ENCODE data around the gene NFIB.

GRCh38 chr9:14213504-14213903, 100.4 kb downstream of the NFIB start:
- TF ChIP-seq YY1 (IDR thresholded peaks at IDR 0.05; ENCODE audit: low read depth, low read length) = no peak
- TF ChIP-seq CHD2 (IDR thresholded peaks at IDR 0.05; ENCODE audit: low read length) = no peak
- no peak for TF ChIP-seq SP1 (IDR thresholded peaks at IDR 0.05; ENCODE audit: low read depth, low read length)
- TF ChIP-seq RAD21 (IDR thresholded peaks at IDR 0.05 in 1 of 2, conservative IDR thresholded peaks at IDR 0.05 in 1 of 2; ENCODE audit: low read depth in 2 of 2, low read length in 2 of 2) = no peak
- no peak for TF ChIP-seq CTCF (IDR thresholded peaks at IDR 0.05; ENCODE audit: control extremely low read depth in 1 of 3, insufficient read depth in 1 of 3, low read depth in 1 of 3, low read length in 3 of 3)
- TF ChIP-seq USF2 (IDR thresholded peaks at IDR 0.05; ENCODE audit: low read length) = no peak
- TF ChIP-seq ZNF274 (IDR thresholded peaks at IDR 0.05; ENCODE audit: borderline replicate concordance, extremely low read depth, low read length) = no peak
- no peak for TF ChIP-seq GABPA (IDR thresholded peaks at IDR 0.05; ENCODE audit: borderline replicate concordance, insufficient read depth, low read length)
- no peak for TF ChIP-seq JUN (IDR thresholded peaks at IDR 0.05; ENCODE audit: low read depth, low read length)
- no peak for TF ChIP-seq KDM4A (IDR thresholded peaks at IDR 0.05; ENCODE audit: low read depth, low read length, severe bottlenecking)
- TF ChIP-seq RFX5 (IDR thresholded peaks at IDR 0.05; ENCODE audit: borderline replicate concordance, low read depth, low read length) = no peak
- TF ChIP-seq TEAD4 (IDR thresholded peaks at IDR 0.05; ENCODE audit: low read depth, low read length) = no peak
